NT2/D1 (cell line): Measurements from ENCODE around the gene ERBB4.

Experiments used
- SUZ12 ChIP-seq: IDR thresholded peaks from 2 replicates; pipeline ENCODE4 v1.6.1; 2011; ENCODE audit not compliant: insufficient read length, insufficient read depth; ENCODE audit errors: extremely low read depth
- YY1 ChIP-seq: IDR thresholded peaks from 2 replicates; pipeline ENCODE4 v1.6.1; 2011; ENCODE audit not compliant: insufficient read length, insufficient read depth

DNA sequence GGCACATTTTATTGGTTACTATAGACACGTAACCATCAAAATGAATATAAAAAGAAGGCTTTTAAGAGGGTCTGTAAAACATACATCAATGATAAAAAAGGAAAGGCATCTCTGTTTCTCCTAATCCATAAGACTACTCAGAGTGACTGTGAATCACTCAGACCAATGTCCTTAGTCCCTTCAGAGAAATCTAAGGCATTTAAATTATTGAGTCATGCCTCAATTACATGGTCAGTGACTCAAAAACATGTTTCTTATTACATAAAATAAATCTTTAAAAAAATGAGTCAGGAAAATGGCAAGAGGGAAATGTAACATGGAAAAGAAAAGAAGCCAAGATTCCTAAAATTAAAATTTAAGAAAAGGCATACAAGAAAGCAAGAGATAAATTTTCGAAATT, 146.6 kb downstream of the ERBB4 start:
- TF ChIP-seq SUZ12 (no peak), YY1 (no peak)
